ENCODE results near the gene BOD1. TPM values are rescaled to one million over a fixed set of nuclear protein-coding genes. Genes with fewer than 3 reads are reported as not detected.

Gene BOD1
- 76.8 and 81.7 TPM in 2 replicates for total RNA-seq

GRCh38 chr5:173616577-173617118 lies at the start of gene BOD1:
BOD1 (minus strand) TSS chr5:173616650; CDS start chr5:173616436, 214 bp downstream.
- TF ChIP-seq CTCF (IDR thresholded peaks at IDR 0.05; ENCODE audit: insufficient read depth, low read length, poor library complexity, severe bottlenecking), result no peak
- DNase-seq (ENCODE audit: low read depth), result peak; percentile 91
- no peaks in the 10 kb centered on the region for H3K36me3 ChIP-seq (ENCODE audit: control insufficient read depth, insufficient read depth, low read length)
- peak within 1 kb of the TSS; percentile 93 for H3K4me3 ChIP-seq (ENCODE audit: low read depth, low read length)
- no peaks in the 10 kb centered on the region for H3K27me3 ChIP-seq (ENCODE audit: control insufficient read depth, insufficient read depth, low read length)

- Histone ChIP-seq H3K36me3 (ENCODE audit: control insufficient read depth, insufficient read depth, low read length) (no peaks in the 10 kb centered on the region), H3K4me3 (ENCODE audit: low read depth, low read length) (no peak overlapping the region), H3K27me3 (ENCODE audit: control insufficient read depth, insufficient read depth, low read length) (peaks cover 2% of the 10 kb centered on the region)
- no peak for DNase-seq (ENCODE audit: low read depth)
- TF ChIP-seq CTCF (IDR thresholded peaks at IDR 0.05; ENCODE audit: insufficient read depth, low read length, poor library complexity, severe bottlenecking), result no peak
Observed at GRCh38 chr5:173665326-173665725, 48.9 kb upstream of the BOD1 start.

GRCh38 chr5:173664154-173664526 lies 47.7 kb upstream of the BOD1 start:
- no peak for TF ChIP-seq CTCF (IDR thresholded peaks at IDR 0.05; ENCODE audit: insufficient read depth, low read length, poor library complexity, severe bottlenecking)
- no peak overlapping the region for H3K4me3 ChIP-seq (ENCODE audit: low read depth, low read length)
- no peak for DNase-seq (ENCODE audit: low read depth)
- H3K27me3 ChIP-seq (ENCODE audit: control insufficient read depth, insufficient read depth, low read length), result no peaks in the 10 kb centered on the region
- no peaks in the 10 kb centered on the region for H3K36me3 ChIP-seq (ENCODE audit: control insufficient read depth, insufficient read depth, low read length)

- no peaks in the 10 kb centered on the region for H3K27me3 ChIP-seq (ENCODE audit: control insufficient read depth, insufficient read depth, low read length)
- no peak for TF ChIP-seq CTCF (IDR thresholded peaks at IDR 0.05; ENCODE audit: insufficient read depth, low read length, poor library complexity, severe bottlenecking)
- H3K4me3 ChIP-seq (ENCODE audit: low read depth, low read length), result no peak overlapping the region
- DNase-seq (ENCODE audit: low read depth), result no peak
- H3K36me3 ChIP-seq (ENCODE audit: control insufficient read depth, insufficient read depth, low read length), result no peaks in the 10 kb centered on the region
Observed at GRCh38 chr5:173663352-173664153, 47.1 kb upstream of the BOD1 start.

GRCh38 chr5:173662581-173663351 lies 46.3 kb upstream of the BOD1 start:
- Histone ChIP-seq H3K27me3 (ENCODE audit: control insufficient read depth, insufficient read depth, low read length) (no peaks in the 10 kb centered on the region), H3K4me3 (ENCODE audit: low read depth, low read length) (no peak overlapping the region), H3K36me3 (ENCODE audit: control insufficient read depth, insufficient read depth, low read length) (no peaks in the 10 kb centered on the region)
- DNase-seq (ENCODE audit: low read depth), result no peak
- TF ChIP-seq CTCF (IDR thresholded peaks at IDR 0.05; ENCODE audit: insufficient read depth, low read length, poor library complexity, severe bottlenecking), result no peak

Measured in kidney epithelial cell (primary cell).